ENCODE results near the gene NBPF9.
"Not testable (repeated sequence)": the region's sequence is repeated elsewhere in the genome, so short reads cannot be mapped to it uniquely, and the experiment has no call there.

GRCh38 chr1:149009761-149010160 lies 93.6 kb downstream of the NBPF9 start:
- TF ChIP-seq CTCF (conservative IDR thresholded peaks at IDR 0.05); ZFX (IDR thresholded peaks at IDR 0.05): not testable (repeated sequence)

Data from C4-2B (cell line).